T-helper 1 cell treated with Interleukin-12 subunit alpha and Interleukin-12 subunit beta and Interleukin-4 antibody, amounts not matched to agents 30 μg/mL and 1 μg/mL, for 36 hours (primary cell): ENCODE results near the gene ADH1A.

Experiments
- H3K27ac Mint-ChIP-seq: one replicate; pipeline ENCODE4 v1.8.0; 2021; ENCODE audit warnings: mild to moderate bottlenecking, mixed read lengths
- H3K27me3 Mint-ChIP-seq: one replicate; pipeline ENCODE4 v1.8.0; 2021; ENCODE audit warnings: low read depth, mixed read lengths
- H3K36me3 Mint-ChIP-seq: one replicate; pipeline ENCODE4 v1.8.0; 2021; ENCODE audit warnings: low read depth, mixed read lengths
- H3K4me1 Mint-ChIP-seq: one replicate; pipeline ENCODE4 v1.8.0; 2021; ENCODE audit warnings: low read depth, mixed read lengths
- H3K4me3 Mint-ChIP-seq: one replicate; pipeline ENCODE4 v1.8.0; 2021; ENCODE audit warnings: mild to moderate bottlenecking, moderate library complexity, mixed read lengths
- H3K9me3 Mint-ChIP-seq: one replicate; pipeline ENCODE4 v1.8.0; 2021; ENCODE audit warnings: mixed read lengths

ADH1A gene

DNA sequence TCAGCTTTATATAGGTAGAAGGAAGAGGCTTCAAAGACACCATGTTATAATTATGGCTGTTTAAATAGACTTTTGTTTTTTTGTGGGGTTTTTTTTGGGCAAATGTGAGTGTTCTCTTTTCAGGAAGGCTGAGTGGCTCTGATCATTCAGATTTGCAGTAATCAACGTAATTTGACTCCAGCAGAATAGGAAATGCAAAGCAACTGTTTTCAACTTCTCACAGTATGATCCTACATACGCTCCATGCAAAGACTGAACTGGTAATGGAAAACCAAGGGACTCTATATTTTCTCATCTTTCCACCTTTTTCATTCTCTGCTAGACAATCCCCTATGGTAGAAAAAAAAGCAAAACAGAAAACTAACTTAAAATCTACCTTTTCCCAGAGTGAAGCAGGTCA is 19.6 kb upstream of the ADH1A start:
- H3K36me3 Mint-ChIP-seq = no peaks in the 10 kb centered on the region
- no peak overlapping the region for H3K4me3 Mint-ChIP-seq
- H3K4me1 Mint-ChIP-seq = no peaks in the 10 kb centered on the region
- H3K9me3 Mint-ChIP-seq = no peaks in the 10 kb centered on the region
- no peak overlapping the region for H3K27ac Mint-ChIP-seq
- H3K27me3 Mint-ChIP-seq = no peaks in the 10 kb centered on the region

DNA sequence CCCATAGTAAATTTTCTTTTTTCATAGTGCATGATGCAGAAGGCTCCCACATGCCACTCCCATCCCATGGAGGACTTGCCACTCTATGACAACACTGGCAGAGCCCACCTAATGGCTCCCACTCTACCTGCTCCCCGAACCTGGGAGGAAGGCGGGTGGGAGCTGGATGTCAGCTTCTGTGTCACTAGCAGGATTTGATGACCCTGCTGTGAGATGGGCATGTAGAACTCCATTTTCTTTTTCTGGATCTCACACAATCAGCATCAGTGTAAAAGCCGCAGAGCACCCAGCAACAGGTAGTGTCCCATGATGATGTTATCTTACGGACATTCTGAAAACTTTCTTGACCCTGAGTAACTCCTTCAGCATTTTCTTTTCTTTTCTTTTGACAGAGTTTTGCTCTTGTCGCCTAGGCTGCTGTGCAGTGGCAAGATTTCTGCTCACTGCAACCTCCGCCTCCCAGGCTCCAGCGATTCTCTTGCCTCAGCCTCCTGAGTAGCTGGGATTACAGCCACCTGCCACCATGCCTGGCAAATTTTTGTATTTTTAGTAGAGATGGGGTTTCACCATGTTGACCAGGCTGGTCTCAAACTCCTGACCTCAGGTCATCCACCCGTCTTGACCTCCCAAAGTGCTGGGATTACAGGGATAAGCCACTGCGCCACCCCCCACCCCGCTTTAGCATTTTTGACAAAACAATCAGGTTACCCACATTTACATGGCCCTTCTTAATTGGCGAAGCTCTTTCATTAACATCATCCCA is 15.0 kb upstream of the ADH1A start:
- no peaks in the 10 kb centered on the region for H3K4me1 Mint-ChIP-seq
- H3K4me3 Mint-ChIP-seq = no peak overlapping the region
- no peaks in the 10 kb centered on the region for H3K36me3 Mint-ChIP-seq
- H3K9me3 Mint-ChIP-seq = no peaks in the 10 kb centered on the region
- no peak overlapping the region for H3K27ac Mint-ChIP-seq
- H3K27me3 Mint-ChIP-seq = no peaks in the 10 kb centered on the region

DNA sequence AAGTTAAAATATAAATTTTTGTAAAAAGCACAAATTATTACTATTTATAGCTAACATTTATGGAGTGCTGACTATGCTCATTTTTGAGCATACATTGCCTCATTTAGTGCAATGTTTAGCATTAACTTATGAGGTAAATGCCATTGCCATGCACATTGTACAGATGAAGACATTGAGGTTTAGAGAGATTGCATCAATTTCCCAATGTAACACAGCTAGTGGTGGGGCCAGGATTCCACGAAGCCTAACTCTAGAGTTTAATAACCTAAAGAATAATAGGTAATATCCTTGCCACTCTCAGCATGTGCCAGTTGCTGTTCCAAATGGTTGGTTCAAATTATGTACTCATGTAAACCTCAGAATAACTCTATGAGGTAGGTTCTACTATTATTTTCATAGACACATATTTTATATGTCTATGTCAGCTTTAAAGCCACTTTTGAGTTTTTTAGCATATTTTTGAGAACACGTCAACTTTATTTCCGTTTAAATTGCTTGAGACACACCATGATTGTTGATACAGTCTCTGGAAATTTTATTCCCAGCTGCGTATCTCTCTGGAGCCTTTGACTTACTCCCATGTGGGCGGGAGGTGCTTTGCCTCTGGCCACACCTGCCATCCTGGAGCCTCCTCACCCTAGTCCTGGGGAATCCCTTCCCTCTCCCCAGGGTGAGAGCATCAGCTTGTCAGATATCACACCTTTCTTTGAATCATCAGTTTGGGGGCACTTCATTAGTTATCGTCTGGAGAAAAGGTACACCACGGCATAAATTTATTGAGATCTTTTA is 10.8 kb upstream of the ADH1A start:
- no peak overlapping the region for H3K4me3 Mint-ChIP-seq
- no peaks in the 10 kb centered on the region for H3K36me3 Mint-ChIP-seq
- no peaks in the 10 kb centered on the region for H3K27me3 Mint-ChIP-seq
- no peak overlapping the region for H3K27ac Mint-ChIP-seq
- H3K9me3 Mint-ChIP-seq = no peaks in the 10 kb centered on the region
- H3K4me1 Mint-ChIP-seq = no peaks in the 10 kb centered on the region

DNA sequence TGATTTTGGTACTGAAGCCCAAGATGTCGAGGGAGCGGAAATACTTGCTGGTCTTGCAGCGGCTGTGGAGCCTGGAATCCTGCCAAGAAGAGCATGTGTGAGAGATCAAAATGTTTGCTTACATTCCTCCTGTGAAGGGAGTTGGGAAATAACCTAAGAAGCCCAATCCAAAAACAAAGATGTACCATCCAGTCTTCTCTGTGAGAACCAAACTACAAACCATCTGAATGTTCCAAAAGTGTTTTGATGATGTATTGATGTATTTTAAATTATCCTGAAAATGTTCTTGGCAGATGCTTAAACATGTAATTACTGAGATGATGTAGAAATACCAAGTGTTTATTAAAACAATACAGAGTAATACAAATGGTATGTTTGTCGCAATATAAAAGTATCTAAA is 10.1 kb upstream of the ADH1A start:
- Mint-ChIP-seq H3K4me3 (no peak overlapping the region), H3K27me3 (no peaks in the 10 kb centered on the region), H3K36me3 (no peaks in the 10 kb centered on the region), H3K27ac (no peak overlapping the region), H3K4me1 (no peaks in the 10 kb centered on the region), H3K9me3 (peaks cover 3% of the 10 kb centered on the region)

DNA sequence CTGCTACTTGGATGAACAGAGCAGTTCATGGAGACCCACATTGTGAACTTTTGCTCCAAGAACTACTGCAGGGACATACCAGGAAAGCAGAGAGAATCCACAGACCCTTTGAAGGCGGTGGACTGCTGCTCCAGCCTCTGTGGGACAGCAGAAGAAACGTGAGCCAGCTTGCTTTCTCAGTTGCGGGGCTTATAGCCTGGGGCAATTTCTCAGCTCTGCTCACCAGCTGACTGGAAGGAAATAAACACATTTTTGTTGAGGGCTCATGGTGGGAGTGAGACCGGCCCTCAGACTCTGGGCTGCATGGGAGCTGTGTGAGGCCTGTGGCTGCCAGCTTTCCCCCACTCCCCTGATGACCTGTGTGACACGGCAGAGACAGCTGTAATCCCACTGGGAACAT is 2.6 kb upstream of the ADH1A start:
- H3K27ac Mint-ChIP-seq = no peak overlapping the region
- H3K9me3 Mint-ChIP-seq = peaks cover 7% of the 10 kb centered on the region
- no peaks in the 10 kb centered on the region for H3K27me3 Mint-ChIP-seq
- H3K4me3 Mint-ChIP-seq = no peak overlapping the region
- no peaks in the 10 kb centered on the region for H3K4me1 Mint-ChIP-seq
- no peaks in the 10 kb centered on the region for H3K36me3 Mint-ChIP-seq

DNA sequence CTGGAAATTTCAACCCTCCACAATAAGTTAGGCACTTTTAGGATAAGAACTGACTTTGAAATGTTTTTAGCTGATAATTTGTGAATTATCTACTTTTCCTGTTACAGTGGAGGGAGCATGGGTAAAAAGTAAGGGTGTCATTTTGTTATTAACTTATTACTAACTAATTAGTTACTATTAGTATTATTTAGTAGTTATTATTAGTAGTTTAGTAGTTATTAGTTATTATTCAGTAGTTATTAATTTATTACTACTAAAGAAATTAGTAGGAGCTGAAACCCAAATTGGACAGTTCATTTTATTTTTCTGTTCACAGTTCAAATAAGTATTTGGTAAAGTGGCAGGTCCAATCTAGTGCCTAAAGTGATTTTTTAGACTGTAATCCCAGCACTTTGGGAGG is 5.4 kb downstream of the ADH1A start:
- Mint-ChIP-seq H3K27ac (no peak overlapping the region), H3K4me3 (no peak overlapping the region), H3K36me3 (no peaks in the 10 kb centered on the region), H3K4me1 (no peaks in the 10 kb centered on the region), H3K27me3 (no peaks in the 10 kb centered on the region), H3K9me3 (no peaks in the 10 kb centered on the region)

DNA sequence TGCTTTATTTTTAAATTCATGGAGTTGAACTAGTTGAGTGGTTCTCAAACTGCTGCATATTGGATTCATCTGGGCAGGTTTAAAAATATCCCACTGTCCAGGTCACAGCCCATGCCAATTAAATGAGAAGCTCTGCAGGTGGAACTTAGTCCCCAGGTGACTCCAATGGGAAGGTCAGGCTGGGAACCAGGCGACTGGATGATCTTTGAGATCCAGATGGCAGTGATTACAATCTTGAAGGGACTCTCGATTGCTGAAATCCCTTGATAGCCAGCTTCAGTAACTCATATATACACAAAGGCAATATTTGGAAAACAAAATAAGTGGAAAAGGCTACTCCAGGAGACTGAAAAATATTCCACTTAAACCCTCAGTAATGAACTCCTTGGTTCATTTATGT is 8.1 kb downstream of the ADH1A start:
- Mint-ChIP-seq H3K27ac (no peak overlapping the region), H3K27me3 (peaks cover 3% of the 10 kb centered on the region), H3K4me3 (no peak overlapping the region), H3K36me3 (no peaks in the 10 kb centered on the region), H3K9me3 (no peaks in the 10 kb centered on the region), H3K4me1 (no peaks in the 10 kb centered on the region)

DNA sequence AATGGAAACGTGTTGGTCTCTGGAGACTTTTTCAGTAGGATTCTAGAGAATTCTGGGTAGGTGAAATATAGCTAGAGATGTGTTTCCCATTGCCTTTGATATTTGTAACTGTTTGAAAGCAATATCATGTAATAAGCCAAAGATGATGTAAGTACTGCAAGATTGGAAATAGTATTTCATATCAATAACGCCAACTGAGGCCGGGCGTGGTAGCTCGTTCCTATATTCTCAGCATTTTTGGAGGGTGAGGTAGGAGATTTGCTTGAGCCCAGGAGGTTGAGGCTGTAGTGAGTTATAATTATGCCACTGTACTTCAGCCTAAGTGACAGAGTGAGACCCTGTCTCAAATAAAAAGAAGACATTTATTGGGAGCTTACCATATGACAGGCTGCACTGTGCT is 9.5 kb downstream of the ADH1A start:
- Mint-ChIP-seq H3K9me3 (no peaks in the 10 kb centered on the region), H3K4me1 (no peaks in the 10 kb centered on the region), H3K4me3 (no peak overlapping the region), H3K27ac (no peak overlapping the region), H3K36me3 (no peaks in the 10 kb centered on the region), H3K27me3 (peaks cover 3% of the 10 kb centered on the region)

DNA sequence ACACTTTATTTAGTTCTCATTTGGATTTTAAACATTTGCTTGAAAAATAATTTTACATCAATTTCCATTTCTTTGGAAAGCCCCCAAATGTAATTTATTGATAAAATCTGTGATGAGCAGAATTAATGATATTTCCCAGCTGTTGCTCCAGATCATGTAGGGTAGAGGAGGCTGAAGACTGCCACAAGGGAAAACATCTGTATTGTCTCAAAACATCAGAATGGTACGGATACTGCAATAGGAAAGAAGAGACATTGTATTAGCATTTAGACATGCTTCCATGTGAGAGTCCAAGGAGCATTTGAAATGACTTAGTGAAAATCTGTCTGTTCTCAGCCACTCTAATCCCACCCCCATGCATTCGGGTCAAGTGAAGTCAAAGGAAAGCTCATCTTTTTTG is 14.4 kb downstream of the ADH1A start:
- Mint-ChIP-seq H3K4me1 (no peaks in the 10 kb centered on the region), H3K27me3 (peaks cover 3% of the 10 kb centered on the region), H3K9me3 (no peaks in the 10 kb centered on the region), H3K36me3 (no peaks in the 10 kb centered on the region), H3K27ac (no peak overlapping the region), H3K4me3 (no peak overlapping the region)

DNA sequence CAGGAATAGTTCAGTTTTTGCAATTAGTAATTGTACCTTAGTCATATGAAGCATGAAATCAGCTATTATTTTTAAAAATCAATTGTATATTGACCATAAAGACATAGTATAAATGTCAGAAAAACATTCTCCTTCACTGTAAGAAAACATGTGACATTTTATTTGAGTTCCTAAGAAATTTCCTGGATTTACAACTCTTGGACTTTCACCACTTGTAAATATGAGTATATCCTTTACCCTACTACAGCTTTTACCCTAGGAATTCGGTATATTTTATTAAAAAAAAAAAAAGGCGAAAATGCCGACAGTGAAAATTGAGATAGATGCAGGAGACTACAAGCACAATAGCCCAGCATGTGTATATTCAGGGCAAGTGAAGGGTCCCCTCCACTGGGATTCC is 14.9 kb downstream of the ADH1A start:
- Mint-ChIP-seq H3K4me1 (no peaks in the 10 kb centered on the region), H3K27ac (no peak overlapping the region), H3K27me3 (peaks cover 3% of the 10 kb centered on the region)

DNA sequence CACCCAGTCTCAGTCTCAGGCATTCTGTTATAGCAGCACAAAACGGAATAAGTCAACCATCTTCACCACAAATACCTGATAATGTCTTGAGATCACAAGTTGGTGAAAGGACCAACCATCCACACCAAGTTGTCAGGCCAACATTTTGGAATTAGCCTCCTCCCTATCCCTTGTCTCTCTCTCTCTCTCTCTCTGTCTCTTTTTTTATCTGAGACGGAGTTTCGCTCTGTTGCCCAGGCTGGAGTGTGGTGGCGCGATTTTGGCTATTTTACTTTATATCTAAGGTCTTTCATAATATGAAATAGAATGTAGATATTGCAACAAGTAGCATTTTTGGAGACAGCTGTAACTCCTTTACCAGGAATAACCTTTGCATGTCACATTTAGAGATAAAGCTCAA is 15.7 kb downstream of the ADH1A start:
- Mint-ChIP-seq H3K4me1 (no peaks in the 10 kb centered on the region), H3K27me3 (peaks cover 2% of the 10 kb centered on the region), H3K9me3 (no peaks in the 10 kb centered on the region), H3K4me3 (no peak overlapping the region), H3K27ac (no peak overlapping the region), H3K36me3 (no peaks in the 10 kb centered on the region)

More for the DNA sequence above, 14.9 kb downstream of the ADH1A start:
- Mint-ChIP-seq H3K36me3 (no peaks in the 10 kb centered on the region), H3K4me3 (no peak overlapping the region), H3K9me3 (no peaks in the 10 kb centered on the region)

DNA sequence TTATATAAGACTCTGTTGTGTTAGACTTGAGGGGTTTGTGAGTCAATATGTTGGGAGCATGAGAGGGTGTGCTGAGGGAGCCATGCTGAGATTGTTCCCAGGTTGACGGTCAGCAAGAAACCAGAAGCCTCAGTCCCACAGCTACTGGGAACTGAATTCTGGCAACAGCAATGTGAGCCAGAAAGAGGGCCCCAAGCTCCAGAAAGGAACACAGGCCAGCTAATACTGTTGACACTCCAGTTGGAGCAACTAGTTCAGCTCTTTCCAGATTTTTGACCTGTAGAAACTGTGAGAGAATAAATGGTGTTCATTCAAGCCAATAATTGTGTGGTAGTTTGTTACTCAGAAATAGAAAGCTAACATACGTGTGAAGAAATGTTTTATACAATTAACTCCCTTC is 17.1 kb downstream of the ADH1A start:
- no peaks in the 10 kb centered on the region for H3K9me3 Mint-ChIP-seq
- H3K27ac Mint-ChIP-seq = no peak overlapping the region

DNA sequence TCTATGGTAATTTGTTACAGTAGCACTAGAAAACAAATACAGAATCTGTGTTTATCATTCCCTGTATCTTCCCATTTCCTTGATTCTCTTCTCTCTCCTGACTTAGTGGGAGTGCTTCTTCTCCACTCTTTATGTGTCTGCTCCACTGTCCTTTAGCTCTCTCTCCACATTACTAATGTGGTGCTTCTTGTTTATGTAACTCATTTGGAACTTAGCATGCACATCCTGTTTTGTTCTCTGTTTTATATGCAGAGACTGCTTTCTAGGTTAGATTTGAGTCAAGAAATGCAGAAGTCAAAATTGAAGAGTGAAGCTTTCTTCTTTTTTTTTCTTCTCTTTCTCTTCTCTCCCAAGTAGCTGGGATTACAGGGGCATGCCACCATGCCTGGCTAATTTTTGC is 25.9 kb downstream of the ADH1A start:
- H3K27me3 Mint-ChIP-seq = no peaks in the 10 kb centered on the region
- peaks cover 1% of the 10 kb centered on the region for H3K4me1 Mint-ChIP-seq
- no peaks in the 10 kb centered on the region for H3K36me3 Mint-ChIP-seq
- H3K27ac Mint-ChIP-seq = no peak overlapping the region
- no peaks in the 10 kb centered on the region for H3K9me3 Mint-ChIP-seq
- no peak overlapping the region for H3K4me3 Mint-ChIP-seq

More for the DNA sequence above, 17.1 kb downstream of the ADH1A start:
- H3K4me3 Mint-ChIP-seq = no peak overlapping the region
- H3K27me3 Mint-ChIP-seq = no peaks in the 10 kb centered on the region
- no peaks in the 10 kb centered on the region for H3K36me3 Mint-ChIP-seq
- no peaks in the 10 kb centered on the region for H3K4me1 Mint-ChIP-seq

DNA sequence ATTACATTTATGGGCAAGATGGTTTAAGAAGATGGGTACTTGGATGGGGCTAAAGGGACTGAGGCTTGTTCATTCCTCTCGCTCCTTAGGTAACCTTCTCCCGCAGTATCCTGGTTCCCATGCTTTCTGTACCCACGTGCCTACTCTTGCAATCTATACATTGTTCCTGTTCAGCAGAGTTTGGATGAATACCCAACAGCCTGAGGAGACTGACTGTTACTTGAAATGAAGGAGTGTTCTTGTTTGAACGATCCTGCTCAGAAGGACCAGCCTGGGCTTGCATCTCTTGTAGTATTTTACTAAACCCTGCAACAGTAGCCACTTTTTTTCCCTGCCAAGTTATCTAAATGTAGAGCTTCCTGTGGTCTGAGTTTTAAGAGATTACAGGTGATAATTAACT is 38.0 kb downstream of the ADH1A start:
- Mint-ChIP-seq H3K4me1 (no peaks in the 10 kb centered on the region), H3K4me3 (no peak overlapping the region), H3K36me3 (no peaks in the 10 kb centered on the region)

DNA sequence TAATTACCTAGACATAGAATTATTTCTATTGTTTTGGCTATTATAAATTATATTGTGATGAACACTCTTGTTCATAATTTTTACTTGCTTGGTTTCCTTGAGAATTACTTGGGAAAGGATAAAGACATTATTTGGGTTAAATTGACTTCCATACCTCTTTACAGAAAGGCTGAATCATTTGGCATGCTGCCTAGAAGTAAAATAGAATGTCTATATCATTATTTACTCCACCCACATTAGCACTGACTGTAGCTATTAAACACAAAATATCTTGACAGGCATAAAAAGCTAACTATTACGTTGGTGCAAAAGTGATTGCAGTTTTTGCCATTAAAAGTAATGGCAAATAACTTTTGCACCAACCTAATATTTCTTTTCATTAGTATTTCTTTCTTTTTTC is 42.1 kb downstream of the ADH1A start:
- peaks cover 5% of the 10 kb centered on the region for H3K9me3 Mint-ChIP-seq
- H3K27me3 Mint-ChIP-seq = no peaks in the 10 kb centered on the region
- no peak overlapping the region for H3K27ac Mint-ChIP-seq
- no peaks in the 10 kb centered on the region for H3K36me3 Mint-ChIP-seq
- H3K4me3 Mint-ChIP-seq = no peak overlapping the region
- no peaks in the 10 kb centered on the region for H3K4me1 Mint-ChIP-seq

More for the DNA sequence above, 38.0 kb downstream of the ADH1A start:
- no peaks in the 10 kb centered on the region for H3K27me3 Mint-ChIP-seq
- no peaks in the 10 kb centered on the region for H3K9me3 Mint-ChIP-seq
- no peak overlapping the region for H3K27ac Mint-ChIP-seq
